Fibroblast of lung (primary cell): ENCODE data around the gene TBXA2R. TPM values are rescaled to one million over a fixed set of nuclear protein-coding genes. Genes with fewer than 3 reads are reported as not detected.

ENCODE experiments used
- DNase-seq, 2 donors: peaks; one replicate each; pipeline versions ENCODE4 v3.0.0 to v3.0.0-alpha.2; 2010; ENCODE audit warnings: low read depth in 2 of 2
- H2AFZ ChIP-seq: 2 replicates; pipeline ENCODE4 v1.5.1; 2012; ENCODE audit warnings: low read length, control low read depth, inconsistent platforms
- H3K27ac ChIP-seq: 2 replicates; pipeline ENCODE4 v1.5.1; 2011; ENCODE audit warnings: low read length, control low read depth; ENCODE audit not compliant: insufficient read depth
- H3K27me3 ChIP-seq: 2 replicates; pipeline ENCODE4 v1.5.1; 2011; ENCODE audit warnings: mild to moderate bottlenecking, low read length; ENCODE audit not compliant: control insufficient read depth, insufficient read depth
- H3K36me3 ChIP-seq: 2 replicates; pipeline ENCODE4 v1.5.1; 2011; ENCODE audit warnings: low read length; ENCODE audit not compliant: control insufficient read depth, insufficient read depth
- H3K4me1 ChIP-seq: 2 replicates; pipeline ENCODE4 v1.5.1; 2011; ENCODE audit warnings: low read length; ENCODE audit not compliant: control insufficient read depth, insufficient read depth; ENCODE audit errors: extremely low read depth
- H3K4me2 ChIP-seq: 2 replicates; pipeline ENCODE4 v1.5.1; 2011; ENCODE audit warnings: low read length, control low read depth; ENCODE audit not compliant: insufficient read depth; ENCODE audit errors: extremely low read depth
- H3K4me3 ChIP-seq, 4 experiments: fragments of 200-600 bp in 1 of 4; sonication (generic) in 1 of 4; replicated peaks in 1 of 4; 2 replicates each; pipeline ENCODE4 v1.5.1; 2011 to 2016; ENCODE audit warnings: low read length in 4 of 4, low read depth in 3 of 4, mild to moderate bottlenecking in 3 of 4, control low read depth in 2 of 4, inconsistent platforms in 1 of 4, mixed read lengths in 1 of 4; ENCODE audit not compliant: insufficient read depth in 1 of 4; ENCODE audit errors: control extremely low read depth in 1 of 4
- H3K79me2 ChIP-seq: 2 replicates; pipeline ENCODE4 v1.5.1; 2012; ENCODE audit warnings: mild to moderate bottlenecking, low read length, inconsistent platforms; ENCODE audit not compliant: control insufficient read depth, insufficient read depth
- H3K9ac ChIP-seq: 2 replicates; pipeline ENCODE4 v1.5.1; 2011; ENCODE audit warnings: mild to moderate bottlenecking, low read length, control low read depth; ENCODE audit not compliant: insufficient read depth
- H3K9me3 ChIP-seq: 2 replicates; pipeline ENCODE4 v1.5.1; 2012; ENCODE audit warnings: low read depth, low read length; ENCODE audit not compliant: control insufficient read depth, insufficient read depth
- H4K20me1 ChIP-seq: 2 replicates; pipeline ENCODE4 v1.5.1; 2011; ENCODE audit warnings: low read length; ENCODE audit not compliant: control insufficient read depth, insufficient read depth; ENCODE audit errors: extremely low read depth
- EZH2 ChIP-seq: IDR thresholded peaks from 2 replicates; pipeline ENCODE4 v1.5.1; 2012; ENCODE audit warnings: low read length, control low read depth, mild to moderate bottlenecking; ENCODE audit errors: missing control alignments
- polyA plus RNA-seq, 2 donors: library from polyadenylated mRNA; depleted of rRNA in 1 of 2; stranded (reverse) in 1 of 2; unstranded in 1 of 2; fragments of >200 nt; gene quantifications; 2 replicates each; pipeline ENCODE4 v1.2.1, GENCODE V29; 2011 to 2012; ENCODE audit warnings: missing spikeins in 1 of 2
- total RNA-seq: library from RNA; depleted of rRNA; stranded (reverse); fragments of >200 nt; gene quantifications from 2 replicates; pipeline ENCODE4 v1.2.1, GENCODE V29; 2014
- TF ChIP-seq, protein P1 (sequence below), 2 donors: IDR thresholded peaks in 1 of 2; conservative IDR thresholded peaks in 1 of 2; 1 replicate in 1 of 2; 2 replicates in 1 of 2; pipeline ENCODE4 v1.5.1; 2011 to 2012; ENCODE audit warnings: low read length in 2 of 2, control low read depth in 1 of 2, inconsistent platforms in 1 of 2, low read depth in 1 of 2, mild to moderate bottlenecking in 1 of 2

The TBXA2R gene
- total and polyA plus RNA-seq, 2 donors (not counting 1 experiment from before 2014, with no cell fraction given) = 1.3 to 1.8 TPM

DNA sequence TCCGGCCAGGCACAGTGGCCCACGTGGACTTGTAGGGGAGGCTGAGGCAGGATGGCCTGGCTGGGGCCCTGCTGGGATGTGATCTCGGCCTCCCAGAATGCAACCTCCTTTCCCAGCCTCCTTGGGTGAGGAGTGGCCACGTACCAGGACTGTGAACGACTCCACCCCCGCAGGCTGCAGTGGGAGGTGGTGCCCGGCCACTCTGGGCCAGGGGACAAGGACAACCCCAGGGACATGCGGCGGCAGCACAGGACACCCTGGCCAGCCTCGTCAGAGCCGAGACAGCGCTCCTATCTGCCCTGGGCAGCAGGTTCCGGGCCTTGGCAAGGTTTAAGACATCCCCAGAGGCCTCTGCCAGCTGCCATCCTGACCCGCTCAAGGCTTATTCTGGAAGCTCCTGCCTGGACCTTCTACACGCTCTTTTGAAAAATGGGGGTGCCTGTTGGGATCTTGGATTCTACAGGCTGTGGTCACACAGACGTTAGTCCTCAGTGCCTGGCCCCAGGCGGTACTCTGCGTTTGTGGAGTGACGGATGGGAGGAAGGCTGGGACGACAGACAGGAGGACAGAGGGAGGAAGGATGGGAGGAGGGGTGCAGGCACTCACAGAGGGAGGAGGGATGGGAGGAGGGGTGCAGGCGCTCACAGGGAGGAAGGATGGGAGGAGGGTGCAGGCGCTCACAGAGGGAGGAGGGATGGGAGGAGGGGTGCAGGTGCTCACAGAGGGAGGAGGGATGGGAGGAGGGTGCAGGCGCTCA, 39.8 kb upstream of the TBXA2R start:
- Histone ChIP-seq H3K9me3 (no peaks in the 10 kb centered on the region), H4K20me1 (no peaks in the 10 kb centered on the region), H3K4me2 (no peak overlapping the region), H3K79me2 (no peaks in the 10 kb centered on the region), H3K4me3 (no peak overlapping the region), H3K27ac (no peak overlapping the region), H3K9ac (no peak overlapping the region), H3K27me3 (no peaks in the 10 kb centered on the region), H3K36me3 (peaks cover 9% of the 10 kb centered on the region), H2AFZ (no peak overlapping the region), H3K4me1 (peaks cover 6% of the 10 kb centered on the region)
- DNase-seq = no peak
- TF ChIP-seq, protein P1, sequence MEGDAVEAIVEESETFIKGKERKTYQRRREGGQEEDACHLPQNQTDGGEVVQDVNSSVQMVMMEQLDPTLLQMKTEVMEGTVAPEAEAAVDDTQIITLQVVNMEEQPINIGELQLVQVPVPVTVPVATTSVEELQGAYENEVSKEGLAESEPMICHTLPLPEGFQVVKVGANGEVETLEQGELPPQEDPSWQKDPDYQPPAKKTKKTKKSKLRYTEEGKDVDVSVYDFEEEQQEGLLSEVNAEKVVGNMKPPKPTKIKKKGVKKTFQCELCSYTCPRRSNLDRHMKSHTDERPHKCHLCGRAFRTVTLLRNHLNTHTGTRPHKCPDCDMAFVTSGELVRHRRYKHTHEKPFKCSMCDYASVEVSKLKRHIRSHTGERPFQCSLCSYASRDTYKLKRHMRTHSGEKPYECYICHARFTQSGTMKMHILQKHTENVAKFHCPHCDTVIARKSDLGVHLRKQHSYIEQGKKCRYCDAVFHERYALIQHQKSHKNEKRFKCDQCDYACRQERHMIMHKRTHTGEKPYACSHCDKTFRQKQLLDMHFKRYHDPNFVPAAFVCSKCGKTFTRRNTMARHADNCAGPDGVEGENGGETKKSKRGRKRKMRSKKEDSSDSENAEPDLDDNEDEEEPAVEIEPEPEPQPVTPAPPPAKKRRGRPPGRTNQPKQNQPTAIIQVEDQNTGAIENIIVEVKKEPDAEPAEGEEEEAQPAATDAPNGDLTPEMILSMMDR (conservative IDR thresholded peaks at IDR 0.05 in 1 of 2, IDR thresholded peaks at IDR 0.05 in 1 of 2; ENCODE audit: low read depth in 1 of 2, low read length in 2 of 2) = no peak
- no peak for TF ChIP-seq EZH2

DNA sequence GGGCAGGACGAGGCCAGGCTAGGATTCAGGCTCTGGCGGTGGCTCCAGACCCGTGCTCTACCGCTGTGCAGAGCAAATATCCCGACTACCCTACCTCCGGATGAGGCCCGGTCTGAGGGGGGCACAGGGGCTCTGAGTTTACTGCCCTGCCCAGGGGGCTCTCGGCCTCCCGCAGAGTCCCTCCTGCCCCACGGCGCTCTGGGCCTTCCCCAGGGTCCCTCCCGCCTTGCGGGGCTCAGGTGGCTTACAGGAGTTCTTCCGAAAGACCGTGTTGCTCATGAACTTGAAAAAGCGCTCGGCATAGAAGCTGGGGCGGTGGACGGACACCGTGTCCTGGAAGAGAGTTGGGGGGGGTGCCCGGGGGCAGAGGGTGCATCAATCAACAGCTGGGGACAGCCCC, 39.1 kb upstream of the TBXA2R start:
- H3K27ac ChIP-seq = no peak overlapping the region
- no peaks in the 10 kb centered on the region for H3K79me2 ChIP-seq
- H3K4me3 ChIP-seq = no peak overlapping the region
- peaks cover 7% of the 10 kb centered on the region for H3K36me3 ChIP-seq
- TF ChIP-seq EZH2 = no peak
- TF ChIP-seq, protein P1 (conservative IDR thresholded peaks at IDR 0.05 in 1 of 2, IDR thresholded peaks at IDR 0.05 in 1 of 2; ENCODE audit: low read depth in 1 of 2, low read length in 2 of 2) = no peak
- no peak overlapping the region for H3K9ac ChIP-seq
- H3K9me3 ChIP-seq = no peaks in the 10 kb centered on the region
- H3K4me1 ChIP-seq = peaks cover 6% of the 10 kb centered on the region
- H2AFZ ChIP-seq = no peak overlapping the region
- no peak for DNase-seq
- no peaks in the 10 kb centered on the region for H3K27me3 ChIP-seq
- H3K4me2 ChIP-seq = no peak overlapping the region
- no peaks in the 10 kb centered on the region for H4K20me1 ChIP-seq

- H3K4me1 ChIP-seq = peaks cover 6% of the 10 kb centered on the region
Measured at GRCh38 chr19:3645067-3645396, 38.4 kb upstream of the TBXA2R start.

More at GRCh38 chr19:3645067-3645396, 38.4 kb upstream of the TBXA2R start:
- H3K4me2 ChIP-seq = no peak overlapping the region
- H3K27ac ChIP-seq = no peak overlapping the region
- no peak overlapping the region for H3K4me3 ChIP-seq
- peaks cover 7% of the 10 kb centered on the region for H3K36me3 ChIP-seq
- TF ChIP-seq, protein P1 (conservative IDR thresholded peaks at IDR 0.05 in 1 of 2, IDR thresholded peaks at IDR 0.05 in 1 of 2; ENCODE audit: low read depth in 1 of 2, low read length in 2 of 2) = no peak
- no peak for TF ChIP-seq EZH2
- no peaks in the 10 kb centered on the region for H3K79me2 ChIP-seq
- H3K9me3 ChIP-seq = no peaks in the 10 kb centered on the region
- no peaks in the 10 kb centered on the region for H3K27me3 ChIP-seq
- DNase-seq = no peak
- no peak overlapping the region for H2AFZ ChIP-seq
- H3K9ac ChIP-seq = no peak overlapping the region
- H4K20me1 ChIP-seq = no peaks in the 10 kb centered on the region
